Retinal pigment epithelial cell (primary cell): ENCODE results near the gene ANKS1B.

ENCODE experiments used
- DNase-seq: peaks from one replicate; pipeline ENCODE4 v3.0.0-alpha.2; 2010; ENCODE audit warnings: low read depth
- H3K4me3 ChIP-seq: 2 replicates; pipeline ENCODE4 v1.5.1; 2011; ENCODE audit warnings: mild to moderate bottlenecking, low read length, control low read depth, moderate library complexity
- TF ChIP-seq, protein P1 (sequence below): conservative IDR thresholded peaks from 2 replicates; pipeline ENCODE4 v1.5.1; 2011; ENCODE audit warnings: low read depth, low read length, control low read depth, inconsistent platforms

ANKS1B gene

GRCh38 chr12:99287136-99287535, 697.6 kb downstream of the ANKS1B start:
- TF ChIP-seq, protein P1, sequence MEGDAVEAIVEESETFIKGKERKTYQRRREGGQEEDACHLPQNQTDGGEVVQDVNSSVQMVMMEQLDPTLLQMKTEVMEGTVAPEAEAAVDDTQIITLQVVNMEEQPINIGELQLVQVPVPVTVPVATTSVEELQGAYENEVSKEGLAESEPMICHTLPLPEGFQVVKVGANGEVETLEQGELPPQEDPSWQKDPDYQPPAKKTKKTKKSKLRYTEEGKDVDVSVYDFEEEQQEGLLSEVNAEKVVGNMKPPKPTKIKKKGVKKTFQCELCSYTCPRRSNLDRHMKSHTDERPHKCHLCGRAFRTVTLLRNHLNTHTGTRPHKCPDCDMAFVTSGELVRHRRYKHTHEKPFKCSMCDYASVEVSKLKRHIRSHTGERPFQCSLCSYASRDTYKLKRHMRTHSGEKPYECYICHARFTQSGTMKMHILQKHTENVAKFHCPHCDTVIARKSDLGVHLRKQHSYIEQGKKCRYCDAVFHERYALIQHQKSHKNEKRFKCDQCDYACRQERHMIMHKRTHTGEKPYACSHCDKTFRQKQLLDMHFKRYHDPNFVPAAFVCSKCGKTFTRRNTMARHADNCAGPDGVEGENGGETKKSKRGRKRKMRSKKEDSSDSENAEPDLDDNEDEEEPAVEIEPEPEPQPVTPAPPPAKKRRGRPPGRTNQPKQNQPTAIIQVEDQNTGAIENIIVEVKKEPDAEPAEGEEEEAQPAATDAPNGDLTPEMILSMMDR: no peak
- no peak overlapping the region for H3K4me3 ChIP-seq
- DNase-seq: no peak

DNA sequence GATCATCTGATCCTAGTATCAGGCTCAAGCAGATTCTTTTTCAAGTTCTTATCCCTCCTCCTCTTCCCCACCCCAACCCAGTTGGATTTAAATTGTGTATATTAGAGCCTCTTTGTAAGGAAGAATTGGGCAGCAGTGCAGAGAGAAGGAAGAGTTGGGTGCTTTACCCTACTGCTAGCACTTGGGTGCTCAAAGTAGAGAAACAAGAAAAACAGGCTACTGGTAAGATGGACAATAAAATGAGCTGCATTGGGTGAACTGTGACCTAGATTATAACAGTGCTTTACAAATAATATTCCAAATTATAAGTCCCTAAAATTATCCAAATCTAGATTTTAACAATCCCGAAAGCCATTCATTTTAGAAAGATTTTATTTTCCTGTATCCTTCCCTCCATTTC, 700.6 kb downstream of the ANKS1B start:
- no peak for DNase-seq
- H3K4me3 ChIP-seq: no peak overlapping the region
- TF ChIP-seq, protein P1: no peak

GRCh38 chr12:99282624-99283023, 702.1 kb downstream of the ANKS1B start:
- TF ChIP-seq, protein P1: no peak
- H3K4me3 ChIP-seq: no peak overlapping the region
- DNase-seq: no peak

DNA sequence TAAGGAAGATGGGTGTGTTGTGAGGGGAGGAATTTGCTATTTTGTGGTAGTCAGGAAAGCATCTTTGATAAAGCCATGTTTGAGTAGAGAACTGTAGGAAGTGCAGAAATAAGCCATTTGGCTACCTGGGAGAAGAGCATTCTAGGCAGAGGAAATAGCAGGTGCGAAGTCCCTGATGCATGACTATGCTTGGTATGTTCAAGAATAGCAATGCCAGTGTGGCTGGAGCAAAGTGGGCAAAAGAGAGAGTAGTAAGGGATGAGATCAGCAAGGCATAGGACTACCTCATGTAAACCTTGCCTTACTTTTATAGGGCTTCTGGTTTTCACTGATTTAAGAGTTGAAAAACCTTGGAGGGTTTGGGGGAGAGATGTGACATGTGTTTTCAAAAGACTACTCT, 702.6 kb downstream of the ANKS1B start:
- TF ChIP-seq, protein P1: no peak
- no peak overlapping the region for H3K4me3 ChIP-seq
- no peak for DNase-seq

- H3K4me3 ChIP-seq: no peak overlapping the region
- TF ChIP-seq, protein P1: no peak
- DNase-seq: no peak
Measured at GRCh38 chr12:99281277-99281676, 703.5 kb downstream of the ANKS1B start.

DNA sequence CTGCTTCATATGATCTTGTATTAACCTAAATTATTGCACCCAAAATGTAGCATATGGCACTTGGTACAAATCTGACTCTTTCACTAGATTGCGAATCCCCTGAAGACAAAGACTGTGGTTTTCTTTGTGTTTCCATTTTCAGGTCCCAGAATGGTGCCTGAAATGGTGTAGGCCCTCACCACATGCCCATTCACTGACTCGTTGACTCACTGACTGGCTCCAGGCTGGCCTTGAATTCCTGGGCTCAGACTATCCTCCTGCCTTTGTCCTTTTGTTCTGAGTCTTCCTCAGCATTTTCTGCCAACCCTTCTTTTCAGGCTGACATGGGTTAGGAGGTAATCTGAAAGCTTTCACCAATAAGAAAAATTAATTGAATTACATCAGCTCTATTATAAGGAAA, 705.8 kb downstream of the ANKS1B start:
- TF ChIP-seq, protein P1: no peak
- H3K4me3 ChIP-seq: no peak overlapping the region
- no peak for DNase-seq

GRCh38 chr12:99277591-99278379, 707.0 kb downstream of the ANKS1B start:
- no peak for DNase-seq
- TF ChIP-seq, protein P1: no peak
- no peak overlapping the region for H3K4me3 ChIP-seq
